IPS-18c (cell line): ENCODE measurements around the gene PRKD1.
"Not testable (repeated sequence)": the region's sequence is repeated elsewhere in the genome, so short reads cannot be mapped to it uniquely, and the experiment has no call there.

Experiments used
- H3K4me3 ChIP-seq: 2 replicates; pipeline ENCODE4 v1.7.0; 2013; ENCODE audit warnings: low read depth, mild to moderate bottlenecking, low read length, moderate library complexity; ENCODE audit not compliant: insufficient read depth
- H3K9me3 ChIP-seq: one replicate; pipeline ENCODE4 v1.6.1; 2013; ENCODE audit warnings: mild to moderate bottlenecking, low read length, moderate library complexity; ENCODE audit not compliant: control insufficient read depth, insufficient read depth

The PRKD1 gene

DNA sequence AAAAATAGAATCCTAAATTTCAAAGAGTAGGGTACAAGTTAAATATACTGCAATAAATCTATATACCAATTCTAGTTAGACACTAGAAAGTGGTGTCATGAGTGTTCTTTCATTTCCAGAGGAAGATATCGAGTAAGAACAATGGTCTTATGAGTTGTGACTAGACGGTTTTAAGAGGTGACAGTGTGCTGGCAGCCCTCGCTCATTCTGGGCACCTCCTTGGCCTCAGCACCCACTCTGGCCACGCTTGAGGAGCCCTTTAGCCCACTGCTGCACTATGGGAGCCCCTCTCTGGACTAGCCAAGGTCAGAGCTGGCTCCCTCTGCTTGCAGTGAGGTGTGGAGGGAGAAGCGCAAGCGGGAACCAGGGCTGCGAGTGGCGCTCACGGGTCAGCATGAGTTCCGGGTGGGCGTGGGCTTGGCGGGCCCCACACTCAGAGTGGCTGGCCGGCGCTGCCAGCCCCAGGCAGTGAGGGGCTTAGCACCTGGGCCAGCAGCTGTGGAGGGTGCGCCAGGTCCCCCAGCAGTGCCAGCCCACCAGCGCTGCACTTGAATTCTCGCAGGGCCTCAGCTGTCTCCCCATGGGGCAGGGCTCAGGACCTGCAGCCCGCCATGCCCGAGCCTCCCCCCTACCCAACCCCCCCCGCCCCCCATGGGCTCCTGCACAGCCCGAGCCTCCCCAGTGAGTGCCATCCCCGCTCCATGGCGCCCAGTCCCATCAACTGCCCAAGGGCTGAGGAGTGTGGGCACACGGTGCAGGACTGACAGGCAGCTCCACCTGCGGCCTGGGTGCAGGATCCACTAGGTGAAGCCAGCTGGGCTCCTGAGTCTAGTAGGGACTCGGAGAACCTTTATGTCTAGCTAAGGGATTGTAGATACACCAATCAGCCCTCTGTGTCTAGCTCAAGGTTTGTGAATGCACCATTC, 18.7 kb downstream of the PRKD1 start:
- Histone ChIP-seq H3K4me3 (no peak overlapping the region), H3K9me3 (no peaks in the 10 kb centered on the region)

DNA sequence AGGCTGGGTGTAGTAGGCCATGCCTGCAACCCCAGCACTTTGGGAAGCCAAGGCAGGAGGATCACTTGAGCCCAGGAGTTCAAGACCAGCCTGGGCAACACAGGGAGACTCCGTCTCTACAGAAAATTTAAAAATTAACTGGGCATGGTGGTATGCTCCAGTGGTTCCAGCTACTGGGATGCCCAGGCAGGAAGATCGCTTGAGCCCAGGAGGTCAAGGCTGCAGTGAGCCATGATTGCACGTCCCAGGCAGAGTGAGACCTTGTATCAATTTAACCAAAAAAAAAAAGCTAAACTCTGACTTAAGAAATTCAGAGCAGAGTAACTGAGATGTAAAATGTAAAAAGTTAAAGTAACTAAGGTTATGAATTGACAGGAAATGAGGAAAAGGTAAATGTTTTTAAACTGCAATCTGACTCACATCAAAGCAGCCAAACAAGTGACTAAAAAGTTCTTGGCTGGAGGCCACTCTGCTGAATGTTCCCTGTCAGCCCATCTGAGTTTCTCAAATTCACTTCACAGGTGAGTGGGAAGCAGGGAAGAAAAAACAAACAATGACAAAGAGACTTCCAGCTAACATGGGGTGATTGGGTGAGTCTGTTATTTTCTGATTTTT, 21.3 kb downstream of the PRKD1 start:
- no peaks in the 10 kb centered on the region for H3K9me3 ChIP-seq
- no peak overlapping the region for H3K4me3 ChIP-seq

DNA sequence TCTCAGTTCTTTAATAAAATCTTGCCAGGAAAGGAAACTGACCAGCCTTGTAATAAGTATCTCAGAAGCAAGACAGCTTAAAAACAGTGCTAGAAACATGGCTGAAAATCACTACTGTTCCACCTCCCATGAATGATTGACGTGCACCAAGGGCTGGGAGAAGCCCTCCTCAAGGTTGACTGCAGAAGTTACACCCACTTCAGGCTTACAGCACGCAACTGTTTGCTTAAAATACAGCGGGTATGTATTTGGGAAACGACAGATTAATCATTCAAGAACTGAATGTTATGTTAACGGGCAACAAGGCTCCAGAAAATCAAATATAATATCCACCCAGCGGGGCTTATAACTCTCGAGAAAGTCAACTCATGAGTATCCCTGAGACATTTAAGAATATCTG, 22.1 kb downstream of the PRKD1 start:
- H3K9me3 ChIP-seq = no peaks in the 10 kb centered on the region
- H3K4me3 ChIP-seq = no peak overlapping the region

GRCh38 chr14:29900609-29901350, 26.9 kb downstream of the PRKD1 start:
- no peaks in the 10 kb centered on the region for H3K9me3 ChIP-seq
- H3K4me3 ChIP-seq = no peak overlapping the region

DNA sequence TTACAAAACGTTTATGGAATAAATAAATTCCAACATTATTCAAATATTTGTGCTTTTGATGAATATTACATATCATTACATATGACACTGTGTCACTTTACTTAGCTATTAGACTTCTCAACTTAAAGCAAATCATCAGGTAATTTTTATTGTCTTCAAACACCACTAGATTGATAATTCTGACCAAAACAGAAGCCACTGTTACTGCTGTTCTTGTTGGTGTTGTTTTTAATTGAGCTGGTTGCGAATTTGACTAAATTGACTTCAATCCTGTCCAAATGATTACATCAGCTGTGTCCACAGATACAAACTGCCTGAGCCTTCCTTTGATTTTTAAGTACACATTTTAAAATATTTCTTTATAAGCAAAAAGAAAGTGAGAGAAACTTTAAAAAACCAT, 29.2 kb downstream of the PRKD1 start:
- H3K9me3 ChIP-seq = no peaks in the 10 kb centered on the region
- no peak overlapping the region for H3K4me3 ChIP-seq

DNA sequence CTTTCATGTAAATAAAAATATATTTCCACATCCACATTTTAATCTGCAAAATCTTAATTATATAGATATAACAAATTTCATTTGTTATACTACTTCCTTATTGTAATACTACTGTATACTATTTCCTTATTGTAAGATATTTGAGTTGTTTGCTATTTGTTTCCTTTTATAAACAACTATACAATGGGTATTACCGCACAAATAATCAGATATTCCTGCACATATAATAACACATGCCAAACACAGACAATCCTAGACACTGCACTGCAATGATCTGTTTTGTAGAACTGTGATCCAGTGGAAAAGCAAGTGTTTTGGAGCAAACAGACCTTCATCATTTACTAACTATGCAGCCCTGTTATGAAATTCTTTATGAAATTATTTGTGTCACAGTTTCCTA, 30.5 kb downstream of the PRKD1 start:
- Histone ChIP-seq H3K4me3 (no peak overlapping the region), H3K9me3 (no peaks in the 10 kb centered on the region)

- Histone ChIP-seq H3K9me3 (no peaks in the 10 kb centered on the region), H3K4me3 (no peak overlapping the region)
These were observed 31.3 kb downstream of the PRKD1 start for GRCh38 chr14:29896354-29896821.

GRCh38 chr14:29895591-29896083, 32.0 kb downstream of the PRKD1 start:
- Histone ChIP-seq H3K9me3 (no peaks in the 10 kb centered on the region), H3K4me3 (no peak overlapping the region)

GRCh38 chr14:29893989-29894388, 33.7 kb downstream of the PRKD1 start:
- Histone ChIP-seq H3K4me3 (no peak overlapping the region), H3K9me3 (no peaks in the 10 kb centered on the region)

GRCh38 chr14:29892327-29892726, 35.3 kb downstream of the PRKD1 start:
- no peak overlapping the region for H3K4me3 ChIP-seq

GRCh38 chr14:29885988-29886387, 41.7 kb downstream of the PRKD1 start:
- Histone ChIP-seq H3K9me3 (no peaks in the 10 kb centered on the region), H3K4me3 (no peak overlapping the region)

More at GRCh38 chr14:29892327-29892726, 35.3 kb downstream of the PRKD1 start:
- no peaks in the 10 kb centered on the region for H3K9me3 ChIP-seq

DNA sequence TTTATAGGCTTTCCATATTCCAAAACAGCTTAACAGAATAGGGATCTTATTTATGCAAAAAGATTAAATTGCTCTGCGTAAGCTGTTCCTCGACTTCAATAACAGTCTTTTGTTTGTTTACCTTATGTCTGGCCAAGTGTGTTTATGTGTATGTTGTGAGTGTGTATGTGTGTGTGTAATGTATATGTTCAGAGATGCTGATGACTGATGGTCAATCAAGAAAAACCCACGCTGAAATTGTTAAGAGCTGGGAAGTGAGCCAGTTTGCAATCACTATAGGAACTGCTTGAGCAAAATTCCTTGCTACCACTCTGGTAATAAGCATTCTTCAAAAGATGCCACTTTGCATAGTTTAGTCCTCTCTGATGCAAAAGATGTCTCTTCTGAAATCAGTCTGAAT, 59.6 kb downstream of the PRKD1 start:
- H3K4me3 ChIP-seq = no peak overlapping the region
- H3K9me3 ChIP-seq = no peaks in the 10 kb centered on the region

DNA sequence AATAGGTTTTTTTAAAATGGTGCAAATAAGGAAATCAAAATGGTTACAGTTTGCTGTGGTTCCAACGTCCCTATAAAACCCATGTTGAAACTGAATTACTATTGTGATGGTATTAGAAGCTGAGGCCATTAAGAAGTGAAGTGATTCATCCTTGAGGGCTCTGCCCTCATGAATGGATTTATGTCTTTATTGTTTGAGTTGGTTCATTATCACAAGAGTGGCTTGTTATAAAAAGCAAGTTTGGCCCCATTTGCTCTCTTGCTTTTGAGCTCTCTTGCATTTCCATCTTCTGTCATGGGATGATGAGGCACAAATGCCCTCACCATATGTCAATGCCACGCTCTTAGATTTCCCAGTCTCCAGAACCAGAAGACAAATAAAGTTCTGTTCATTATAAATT, 62.3 kb downstream of the PRKD1 start:
- Histone ChIP-seq H3K4me3 (no peak overlapping the region), H3K9me3 (no peaks in the 10 kb centered on the region)

- Histone ChIP-seq H3K4me3 (no peak overlapping the region), H3K9me3 (no peaks in the 10 kb centered on the region)
These were observed 65.7 kb downstream of the PRKD1 start for GRCh38 chr14:29861996-29862395.

- H3K9me3 ChIP-seq = peaks cover 3% of the 10 kb centered on the region
- H3K4me3 ChIP-seq = no peak overlapping the region
These were observed 69.3 kb downstream of the PRKD1 start for GRCh38 chr14:29858299-29858698.

DNA sequence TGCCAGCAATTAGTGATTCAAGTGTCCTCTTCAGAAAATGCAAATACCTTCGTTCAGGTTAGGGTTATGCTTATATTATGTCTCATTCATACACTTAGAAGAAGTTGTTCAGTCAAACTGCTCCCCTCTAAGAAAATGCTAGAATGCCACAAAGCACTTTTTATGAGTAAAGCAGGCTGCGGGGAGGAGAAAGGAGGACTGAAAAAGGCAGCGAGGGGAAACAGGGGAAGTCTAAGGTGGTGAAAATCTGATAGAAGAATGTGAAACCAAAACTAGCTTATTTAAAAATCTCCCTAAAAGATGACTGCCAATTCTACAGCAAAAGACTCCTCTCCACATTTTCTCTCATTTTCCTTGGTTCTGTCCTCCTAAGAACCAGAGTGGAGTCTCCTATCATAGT, 70.1 kb downstream of the PRKD1 start:
- Histone ChIP-seq H3K4me3 (no peak overlapping the region), H3K9me3 (peaks cover 3% of the 10 kb centered on the region)

- Histone ChIP-seq H3K9me3 (peaks cover 3% of the 10 kb centered on the region), H3K4me3 (no peak overlapping the region)
These were observed 71.1 kb downstream of the PRKD1 start for GRCh38 chr14:29856516-29856915.

DNA sequence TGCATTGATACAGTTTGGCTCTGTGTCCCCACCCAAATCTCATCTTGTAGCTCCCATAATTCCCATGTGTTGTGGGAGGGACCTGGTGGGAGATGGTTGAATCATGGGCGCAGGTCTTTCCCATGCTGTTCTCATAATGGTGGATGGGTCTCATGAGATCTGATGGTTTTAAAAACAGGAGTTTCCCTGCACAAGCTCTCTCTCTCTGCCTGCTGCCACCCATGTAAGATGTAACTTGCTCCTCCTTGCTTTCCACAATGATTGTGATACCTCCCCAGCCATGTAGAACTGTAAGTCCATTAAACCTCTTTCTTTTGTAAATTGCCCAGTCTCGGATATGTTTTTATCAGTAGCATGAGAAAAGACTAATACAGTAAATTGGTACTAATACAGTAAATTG, 74.0 kb downstream of the PRKD1 start:
- H3K9me3 ChIP-seq, H3K4me3 ChIP-seq: not testable (repeated sequence)
